Measurements from ENCODE around the gene GRAMD2A. TPM values are rescaled to one million over a fixed set of nuclear protein-coding genes. Genes with fewer than 3 reads are reported as not detected.

Gene GRAMD2A
- polyA plus RNA-seq, 1 experiment = 0.30 TPM

GRCh38 chr15:72175186-72176044 lies 22.2 kb downstream of the GRAMD2A start:
- DNase-seq (ENCODE audit: low read depth, low spot score) = no peak
- Histone ChIP-seq H3K27me3 (ENCODE audit: control insufficient read depth, insufficient read depth, low read length) (peaks cover 24% of the 10 kb centered on the region), H3K9me3 (ENCODE audit: control insufficient read depth, insufficient read depth, low read length) (no peaks in the 10 kb centered on the region; the same call in 1 of the 2 replicates), H3K4me3 (ENCODE audit: low read depth, low read length) (no peak overlapping the region), H3K27ac (ENCODE audit: low read depth, low read length) (no peak overlapping the region)
- TF ChIP-seq, protein P1, sequence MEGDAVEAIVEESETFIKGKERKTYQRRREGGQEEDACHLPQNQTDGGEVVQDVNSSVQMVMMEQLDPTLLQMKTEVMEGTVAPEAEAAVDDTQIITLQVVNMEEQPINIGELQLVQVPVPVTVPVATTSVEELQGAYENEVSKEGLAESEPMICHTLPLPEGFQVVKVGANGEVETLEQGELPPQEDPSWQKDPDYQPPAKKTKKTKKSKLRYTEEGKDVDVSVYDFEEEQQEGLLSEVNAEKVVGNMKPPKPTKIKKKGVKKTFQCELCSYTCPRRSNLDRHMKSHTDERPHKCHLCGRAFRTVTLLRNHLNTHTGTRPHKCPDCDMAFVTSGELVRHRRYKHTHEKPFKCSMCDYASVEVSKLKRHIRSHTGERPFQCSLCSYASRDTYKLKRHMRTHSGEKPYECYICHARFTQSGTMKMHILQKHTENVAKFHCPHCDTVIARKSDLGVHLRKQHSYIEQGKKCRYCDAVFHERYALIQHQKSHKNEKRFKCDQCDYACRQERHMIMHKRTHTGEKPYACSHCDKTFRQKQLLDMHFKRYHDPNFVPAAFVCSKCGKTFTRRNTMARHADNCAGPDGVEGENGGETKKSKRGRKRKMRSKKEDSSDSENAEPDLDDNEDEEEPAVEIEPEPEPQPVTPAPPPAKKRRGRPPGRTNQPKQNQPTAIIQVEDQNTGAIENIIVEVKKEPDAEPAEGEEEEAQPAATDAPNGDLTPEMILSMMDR (IDR thresholded peaks at IDR 0.05; ENCODE audit: low read depth, low read length) = no peak
- CTCF ChIA-PET = no interaction called here
- POLR2A ChIA-PET = no interaction called here

DNA sequence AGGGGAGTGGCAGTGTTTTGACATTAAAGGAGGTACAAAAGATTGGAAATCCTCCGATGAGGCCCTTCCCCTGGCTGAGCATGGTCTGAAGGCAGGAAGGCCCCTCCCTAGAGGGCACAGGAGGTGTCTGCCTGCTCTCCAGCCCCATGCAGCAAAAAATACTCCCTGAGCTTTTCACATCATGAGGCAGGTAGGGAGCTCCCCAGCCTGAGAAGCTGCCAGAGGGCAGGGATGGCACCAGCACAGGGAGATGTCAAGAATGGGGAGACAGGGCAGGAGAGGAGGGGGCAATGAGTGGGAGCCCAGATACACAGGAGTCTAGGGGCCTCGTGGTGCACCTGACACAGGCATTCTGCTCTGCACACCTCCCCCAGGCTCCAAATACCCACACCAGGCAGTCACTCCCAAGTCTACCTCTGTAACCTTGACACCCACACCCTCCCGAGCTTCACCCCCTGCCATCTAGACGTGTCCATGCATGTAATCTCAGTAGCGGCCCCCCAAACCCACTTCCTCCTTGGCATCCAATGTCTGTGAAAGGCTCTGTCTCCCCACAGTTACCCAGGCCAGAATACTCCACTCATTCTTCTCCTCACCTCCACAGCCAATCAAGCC lies 22.9 kb downstream of the GRAMD2A start:
- CTCF ChIA-PET = no interaction called here
- H3K27ac ChIP-seq (ENCODE audit: low read depth, low read length) = no peak overlapping the region
- no peaks in the 10 kb centered on the region; the same call in 1 of the 2 replicates for H3K9me3 ChIP-seq (ENCODE audit: control insufficient read depth, insufficient read depth, low read length)
- POLR2A ChIA-PET = no interaction called here
- TF ChIP-seq, protein P1 (IDR thresholded peaks at IDR 0.05; ENCODE audit: low read depth, low read length) = no peak
- peaks cover 26% of the 10 kb centered on the region for H3K27me3 ChIP-seq (ENCODE audit: control insufficient read depth, insufficient read depth, low read length)
- no peak overlapping the region for H3K4me3 ChIP-seq (ENCODE audit: low read depth, low read length)
- DNase-seq (ENCODE audit: low read depth, low spot score) = no peak

GRCh38 chr15:72173864-72174550 lies 23.6 kb downstream of the GRAMD2A start:
- TF ChIP-seq, protein P1 (IDR thresholded peaks at IDR 0.05; ENCODE audit: low read depth, low read length) = no peak
- Histone ChIP-seq H3K27me3 (ENCODE audit: control insufficient read depth, insufficient read depth, low read length) (peaks cover 31% of the 10 kb centered on the region), H3K4me3 (ENCODE audit: low read depth, low read length) (no peak overlapping the region), H3K27ac (ENCODE audit: low read depth, low read length) (no peak overlapping the region), H3K9me3 (ENCODE audit: control insufficient read depth, insufficient read depth, low read length) (no peaks in the 10 kb centered on the region; the same call in 1 of the 2 replicates)
- POLR2A ChIA-PET = no interaction called here
- no peak for DNase-seq (ENCODE audit: low read depth, low spot score)
- CTCF ChIA-PET = no interaction called here

DNA sequence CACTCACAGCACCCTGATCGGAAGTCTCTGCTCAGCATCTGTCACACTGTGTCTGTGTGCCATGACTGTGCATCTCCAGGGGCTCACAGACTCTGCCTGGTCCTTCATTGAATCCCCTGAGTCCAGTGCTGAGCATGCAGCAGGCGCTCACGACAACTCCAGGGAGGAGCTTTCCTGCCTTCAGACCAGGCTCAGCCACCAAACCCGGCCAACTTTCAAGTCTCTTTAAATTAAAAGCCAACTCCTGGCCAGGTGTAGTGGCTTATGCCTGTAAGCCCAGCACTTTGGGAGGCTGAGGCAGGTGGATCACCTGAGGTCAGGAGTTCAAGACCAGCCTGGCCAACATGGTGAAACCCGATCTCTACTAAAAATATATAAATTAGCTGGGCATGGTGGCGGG lies 24.2 kb downstream of the GRAMD2A start:
- TF ChIP-seq, protein P1 (IDR thresholded peaks at IDR 0.05; ENCODE audit: low read depth, low read length) = no peak
- ChIA-PET POLR2A (no interaction called here), CTCF (no interaction called here)
- Histone ChIP-seq H3K4me3 (ENCODE audit: low read depth, low read length) (no peak overlapping the region), H3K27me3 (ENCODE audit: control insufficient read depth, insufficient read depth, low read length) (peaks cover 36% of the 10 kb centered on the region), H3K9me3 (ENCODE audit: control insufficient read depth, insufficient read depth, low read length) (no peaks in the 10 kb centered on the region; the same call in 1 of the 2 replicates), H3K27ac (ENCODE audit: low read depth, low read length) (no peak overlapping the region)
- no peak for DNase-seq (ENCODE audit: low read depth, low spot score)
